Neural cell (in vitro differentiated cells): ENCODE measurements around the gene KRT3. TPM values are rescaled to one million over a fixed set of nuclear protein-coding genes. Genes with fewer than 3 reads are reported as not detected.
"Not testable (repeated sequence)": the region's sequence is repeated elsewhere in the genome, so short reads cannot be mapped to it uniquely, and the experiment has no call there.

Source experiments
- H2AFZ ChIP-seq: fragments of 200-600, 300-800 bp; sonication (generic), shearing (Covaris generic); 2 replicates; pipeline ENCODE4 v1.6.0; 2014; ENCODE audit warnings: low read depth, mild to moderate bottlenecking, antibody characterized with exemption, low read length, moderate library complexity
- H3F3A ChIP-seq: fragments of 200-600 bp; shearing (Covaris generic); 2 replicates; pipeline ENCODE4 v1.6.1; 2016; ENCODE audit warnings: mild to moderate bottlenecking, moderate library complexity, mixed read lengths, antibody characterized with exemption, low read length; ENCODE audit not compliant: insufficient read depth, poor library complexity, severe bottlenecking
- H3K27ac ChIP-seq: fragments of 200-600, 300-800 bp; sonication (generic), shearing (Covaris generic); 2 replicates; pipeline ENCODE4 v1.5.1; 2014; ENCODE audit warnings: mild to moderate bottlenecking, low read length, moderate library complexity
- H3K27me3 ChIP-seq: fragments of 300-800, 200-600 bp; sonication (generic), shearing (Covaris generic); 2 replicates; pipeline ENCODE4 v1.6.0; 2014; ENCODE audit warnings: mild to moderate bottlenecking, low read depth, low read length, moderate library complexity; ENCODE audit not compliant: insufficient read depth
- H3K36me3 ChIP-seq: fragments of 300-800, 200-600 bp; sonication (generic), shearing (Covaris generic); 2 replicates; pipeline ENCODE4 v1.5.1; 2014; ENCODE audit warnings: mild to moderate bottlenecking, antibody characterized with exemption, low read length, moderate library complexity; ENCODE audit not compliant: insufficient read depth
- H3K4me2 ChIP-seq: fragments of 300-800, 200-600 bp; sonication (generic), shearing (Covaris generic); 2 replicates; pipeline ENCODE4 v1.6.0; 2014; ENCODE audit warnings: mild to moderate bottlenecking, low read length
- H3K4me3 ChIP-seq: fragments of 300-800, 200-600 bp; sonication (generic), shearing (Covaris generic); 2 replicates; pipeline ENCODE4 v1.5.1; 2014; ENCODE audit warnings: mild to moderate bottlenecking, low read length, moderate library complexity
- H3K79me2 ChIP-seq: fragments of 200-600 bp; shearing (Covaris generic); replicated peaks from 2 replicates; pipeline ENCODE4 v1.6.0; 2014; ENCODE audit warnings: mild to moderate bottlenecking, low read length, moderate library complexity; ENCODE audit not compliant: insufficient read depth
- H3K9ac ChIP-seq: fragments of 300-800, 200-600 bp; sonication (generic), shearing (Covaris generic); 2 replicates; pipeline ENCODE4 v1.6.1; 2016; ENCODE audit warnings: mild to moderate bottlenecking, low read length, mixed read lengths
- H3K9me2 ChIP-seq: fragments of 200-600 bp; shearing (Covaris generic); 2 replicates; pipeline ENCODE4 v1.6.1; 2016; ENCODE audit warnings: mild to moderate bottlenecking, low read length, mixed read lengths; ENCODE audit not compliant: insufficient read depth
- H3K9me3 ChIP-seq: fragments of 200-600, 300-800 bp; sonication (generic), shearing (Covaris generic); 2 replicates; pipeline ENCODE4 v1.6.1; 2016; ENCODE audit warnings: mild to moderate bottlenecking, mixed run types, low read length, moderate library complexity, mixed read lengths
- H4K20me1 ChIP-seq: fragments of 200-600 bp; shearing (Covaris generic); 2 replicates; pipeline ENCODE4 v1.6.1; 2016; ENCODE audit warnings: mild to moderate bottlenecking, mixed run types; ENCODE audit not compliant: insufficient read depth
- CTCF ChIP-seq: fragments of 450-650 bp; IDR thresholded peaks from 2 replicates; pipeline ENCODE4 v1.5.1; 2014; ENCODE audit warnings: antibody characterized with exemption, mild to moderate bottlenecking, moderate library complexity; ENCODE audit not compliant: poor library complexity, severe bottlenecking
- EP300 ChIP-seq: fragments of 450-650 bp; conservative IDR thresholded peaks from 2 replicates; pipeline ENCODE4 v1.6.1; 2014; ENCODE audit warnings: antibody characterized with exemption, mild to moderate bottlenecking, moderate library complexity; ENCODE audit not compliant: poor library complexity, severe bottlenecking
- EZH2 ChIP-seq: fragments of 200-600, 300-800 bp; shearing (Covaris generic), sonication (generic); IDR thresholded peaks from 2 replicates; pipeline ENCODE4 v1.6.1; 2014; ENCODE audit warnings: antibody characterized with exemption, low read length, borderline replicate concordance, mild to moderate bottlenecking; ENCODE audit not compliant: insufficient read depth, poor library complexity, severe bottlenecking
- MXI1 ChIP-seq: fragments of 450-650 bp; conservative IDR thresholded peaks from 2 replicates; pipeline ENCODE4 v1.6.1; 2014; ENCODE audit warnings: antibody characterized with exemption, mild to moderate bottlenecking; ENCODE audit not compliant: poor library complexity, severe bottlenecking
- POLR2AphosphoS5 ChIP-seq: IDR thresholded peaks from 2 replicates; pipeline ENCODE4 v1.6.1; 2012
- RAD21 ChIP-seq: fragments of 450-650 bp; conservative IDR thresholded peaks from 2 replicates; pipeline ENCODE4 v1.6.1; 2014; ENCODE audit warnings: antibody characterized with exemption, mild to moderate bottlenecking, moderate library complexity
- SMC3 ChIP-seq: fragments of 450-650 bp; conservative IDR thresholded peaks from 2 replicates; pipeline ENCODE4 v1.6.1; 2014; ENCODE audit warnings: antibody characterized with exemption, mild to moderate bottlenecking, moderate library complexity; ENCODE audit not compliant: poor library complexity
- TAF1 ChIP-seq: IDR thresholded peaks from 2 replicates; pipeline ENCODE4 v1.6.1; 2012; ENCODE audit warnings: low read depth
- polyA plus RNA-seq: library from polyadenylated mRNA; depleted of rRNA; stranded (reverse); fragments of >200 nt; gene quantifications from 2 replicates; pipeline ENCODE4 v1.2.3, GENCODE V29; 2014
- TF ChIP-seq, protein P1 (sequence below): IDR thresholded peaks from 2 replicates; pipeline ENCODE4 v1.6.1; 2012; ENCODE audit warnings: borderline replicate concordance

The KRT3 gene
- polyA plus RNA-seq, 1 donor from 2014 or later = not detected

DNA sequence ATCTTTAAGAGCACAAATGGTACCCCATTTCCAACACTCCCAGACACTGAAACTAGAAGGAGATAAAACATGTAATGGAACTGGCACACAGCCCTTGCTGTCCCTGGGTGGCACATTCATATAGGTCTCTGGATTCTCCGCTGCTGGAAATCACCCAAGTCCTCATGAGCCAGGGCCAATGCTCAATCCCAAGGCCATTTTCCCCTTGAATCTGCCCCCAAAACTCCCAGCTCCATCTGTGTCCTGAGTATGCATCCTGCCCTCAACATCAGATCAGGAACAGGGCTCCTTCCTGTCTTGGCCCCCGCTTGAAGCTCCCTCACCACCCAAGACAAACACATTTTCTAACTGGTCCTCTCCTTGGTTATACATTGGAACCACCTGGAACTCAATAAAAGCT, 43.4 kb downstream of the KRT3 start:
- H3K27ac ChIP-seq = no peak overlapping the region
- no peak overlapping the region for H3K9ac ChIP-seq
- no peaks in the 10 kb centered on the region for H3K9me3 ChIP-seq
- H3F3A ChIP-seq = no peaks in the 10 kb centered on the region
- H3K9me2 ChIP-seq = no peaks in the 10 kb centered on the region
- H3K27me3 ChIP-seq = no peaks in the 10 kb centered on the region
- no peaks in the 10 kb centered on the region for H4K20me1 ChIP-seq
- no peak overlapping the region for H2AFZ ChIP-seq
- no peaks in the 10 kb centered on the region for H3K36me3 ChIP-seq
- no peak overlapping the region for H3K4me2 ChIP-seq
- TF ChIP-seq, protein P1, sequence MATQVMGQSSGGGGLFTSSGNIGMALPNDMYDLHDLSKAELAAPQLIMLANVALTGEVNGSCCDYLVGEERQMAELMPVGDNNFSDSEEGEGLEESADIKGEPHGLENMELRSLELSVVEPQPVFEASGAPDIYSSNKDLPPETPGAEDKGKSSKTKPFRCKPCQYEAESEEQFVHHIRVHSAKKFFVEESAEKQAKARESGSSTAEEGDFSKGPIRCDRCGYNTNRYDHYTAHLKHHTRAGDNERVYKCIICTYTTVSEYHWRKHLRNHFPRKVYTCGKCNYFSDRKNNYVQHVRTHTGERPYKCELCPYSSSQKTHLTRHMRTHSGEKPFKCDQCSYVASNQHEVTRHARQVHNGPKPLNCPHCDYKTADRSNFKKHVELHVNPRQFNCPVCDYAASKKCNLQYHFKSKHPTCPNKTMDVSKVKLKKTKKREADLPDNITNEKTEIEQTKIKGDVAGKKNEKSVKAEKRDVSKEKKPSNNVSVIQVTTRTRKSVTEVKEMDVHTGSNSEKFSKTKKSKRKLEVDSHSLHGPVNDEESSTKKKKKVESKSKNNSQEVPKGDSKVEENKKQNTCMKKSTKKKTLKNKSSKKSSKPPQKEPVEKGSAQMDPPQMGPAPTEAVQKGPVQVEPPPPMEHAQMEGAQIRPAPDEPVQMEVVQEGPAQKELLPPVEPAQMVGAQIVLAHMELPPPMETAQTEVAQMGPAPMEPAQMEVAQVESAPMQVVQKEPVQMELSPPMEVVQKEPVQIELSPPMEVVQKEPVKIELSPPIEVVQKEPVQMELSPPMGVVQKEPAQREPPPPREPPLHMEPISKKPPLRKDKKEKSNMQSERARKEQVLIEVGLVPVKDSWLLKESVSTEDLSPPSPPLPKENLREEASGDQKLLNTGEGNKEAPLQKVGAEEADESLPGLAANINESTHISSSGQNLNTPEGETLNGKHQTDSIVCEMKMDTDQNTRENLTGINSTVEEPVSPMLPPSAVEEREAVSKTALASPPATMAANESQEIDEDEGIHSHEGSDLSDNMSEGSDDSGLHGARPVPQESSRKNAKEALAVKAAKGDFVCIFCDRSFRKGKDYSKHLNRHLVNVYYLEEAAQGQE = no peak
- TF ChIP-seq CTCF (no peak), EZH2 (no peak), SMC3 (no peak), TAF1 (no peak), MXI1 (no peak), POLR2AphosphoS5 (no peak), EP300 (no peak), RAD21 (no peak)
- no peaks in the 10 kb centered on the region for H3K79me2 ChIP-seq
- H3K4me3 ChIP-seq = no peak overlapping the region

GRCh38 chr12:52751795-52752194, 44.1 kb downstream of the KRT3 start:
- Histone ChIP-seq H3K9me3 (no peaks in the 10 kb centered on the region), H3K79me2 (no peaks in the 10 kb centered on the region), H4K20me1 (no peaks in the 10 kb centered on the region), H3K27me3 (no peaks in the 10 kb centered on the region), H3F3A (no peaks in the 10 kb centered on the region), H3K36me3 (no peaks in the 10 kb centered on the region), H3K9ac (no peak overlapping the region), H2AFZ (no peak overlapping the region), H3K9me2 (no peaks in the 10 kb centered on the region), H3K4me3 (no peak overlapping the region), H3K4me2 (no peak overlapping the region), H3K27ac (no peak overlapping the region)
- TF ChIP-seq TAF1 (no peak), RAD21 (no peak), POLR2AphosphoS5 (no peak), CTCF (no peak), EZH2 (no peak)

GRCh38 chr12:52750532-52750931, 45.4 kb downstream of the KRT3 start:
- not testable (repeated sequence) for H3K27me3 ChIP-seq, H3K4me2 ChIP-seq, H3K4me3 ChIP-seq, H3K9ac ChIP-seq, H3K9me2 ChIP-seq, H3K9me3 ChIP-seq, H3K27ac ChIP-seq, H3K79me2 ChIP-seq, H3F3A ChIP-seq, H2AFZ ChIP-seq, H4K20me1 ChIP-seq, H3K36me3 ChIP-seq
